Natural killer cell (primary cell): ENCODE results near the gene RIC8B. TPM values are rescaled to one million over a fixed set of nuclear protein-coding genes. Genes with fewer than 3 reads are reported as not detected.

Experiments
- ATAC-seq, 3 donors: fragments of 150-1000 bp in 2 of 3; fragments of 200-7000 bp in 1 of 3; cut with Tn5 transposase; 1 replicate in 1 of 3; 2 replicates in 2 of 3; pipeline ENCODE4 v1.10.0; 2021; ENCODE audit warnings: mild to moderate bottlenecking in 2 of 3, moderate library complexity in 2 of 3
- DNase-seq, 2 donors: peaks; one replicate each; pipeline versions ENCODE4 v3.0.0 to v3.0.0-alpha.2; 2013 to 2021; ENCODE audit warnings: mixed read lengths in 1 of 2
- H3K27ac ChIP-seq: one replicate; pipeline ENCODE4 v1.5.1; 2013; ENCODE audit warnings: mild to moderate bottlenecking, low read length
- H3K27me3 ChIP-seq: one replicate; pipeline ENCODE4 v1.6.1; 2013; ENCODE audit warnings: low read length; ENCODE audit not compliant: control insufficient read depth, insufficient read depth
- H3K36me3 ChIP-seq: one replicate; pipeline ENCODE4 v1.6.1; 2013; ENCODE audit warnings: low read length; ENCODE audit not compliant: control insufficient read depth, insufficient read depth
- H3K4me1 ChIP-seq: one replicate; pipeline ENCODE4 v1.6.1; 2013; ENCODE audit warnings: low read length; ENCODE audit not compliant: control insufficient read depth, insufficient read depth
- H3K4me3 ChIP-seq: one replicate; pipeline ENCODE4 v1.5.1; 2013; ENCODE audit warnings: low read length
- H3K9me3 ChIP-seq: one replicate; pipeline ENCODE4 v1.6.1; 2013; ENCODE audit warnings: low read length; ENCODE audit not compliant: control insufficient read depth, insufficient read depth
- H3K27ac Mint-ChIP-seq, 2 donors: one replicate each; pipeline ENCODE4 v1.8.0; 2022; ENCODE audit warnings: mild to moderate bottlenecking in 2 of 2, mixed read lengths in 2 of 2, moderate library complexity in 1 of 2
- H3K27me3 Mint-ChIP-seq, 2 donors: one replicate each; pipeline ENCODE4 v1.8.0; 2022; ENCODE audit warnings: low read depth in 2 of 2, mixed read lengths in 2 of 2
- H3K36me3 Mint-ChIP-seq: one replicate; pipeline ENCODE4 v1.8.0; 2022; ENCODE audit warnings: mixed read lengths
- H3K4me1 Mint-ChIP-seq, 2 donors: one replicate each; pipeline ENCODE4 v1.8.0; 2022; ENCODE audit warnings: mixed read lengths in 2 of 2
- H3K4me3 Mint-ChIP-seq: one replicate; pipeline ENCODE4 v1.8.0; 2022; ENCODE audit warnings: mild to moderate bottlenecking, moderate library complexity, mixed read lengths
- H3K9me3 Mint-ChIP-seq, 2 donors: one replicate each; pipeline ENCODE4 v1.8.0; 2022; ENCODE audit warnings: mixed read lengths in 2 of 2
- CTCF ChIP-seq: fragments of 200-600 bp; IDR thresholded peaks from one replicate; pipeline ENCODE4 v1.8.0; 2022; ENCODE audit warnings: antibody characterized with exemption
- WGBS: methylation state at CpG from one replicate; pipeline ENCODE4 v1.1.7; 2013; ENCODE audit warnings: missing lambda C conversion rate; ENCODE audit not compliant: insufficient coverage; 5-methylcytosine and 5-hydroxymethylcytosine counted together
- intact Hi-C: fragments of 100-400 bp; cut with micrococcal nuclease; formaldehyde crosslinking; loops from one replicate; pipeline ENCODE4 v1.14.2; 2022
- total RNA-seq, 4 donors: library from RNA; stranded (reverse); fragments of 120-200 nt in 1 of 4; gene quantifications; one replicate each; pipeline versions ENCODE4 v1.2.3 to v1.2.4, GENCODE V29; 2013 to 2022

Gene RIC8B
- total RNA-seq, 3 donors from 2014 or later (not counting 1 experiment from before 2014, with no cell fraction given): 12.1 to 21.3 (median 15.5) TPM

GRCh38 chr12:106847861-106848260 is 73.4 kb downstream of the RIC8B start:
- H3K9me3 ChIP-seq: no peaks in the 10 kb centered on the region
- WGBS: 98% methylated on average over 2 of the region's 2 CpGs
- Mint-ChIP-seq H3K27ac (no peak overlapping the region), H3K27me3 (no peaks in the 10 kb centered on the region), H3K36me3 (no peaks in the 10 kb centered on the region), H3K4me1 (no peaks in the 10 kb centered on the region), H3K9me3 (no peaks in the 10 kb centered on the region), H3K4me3 (no peak overlapping the region)
- intact Hi-C loops: no loop called here
- DNase-seq: no peak
- H3K4me1 ChIP-seq: no peaks in the 10 kb centered on the region
- H3K27me3 ChIP-seq: no peaks in the 10 kb centered on the region
- peaks cover 22% of the 10 kb centered on the region for H3K36me3 ChIP-seq
- no peak overlapping the region for H3K27ac ChIP-seq
- no peak for TF ChIP-seq CTCF
- H3K4me3 ChIP-seq: no peak overlapping the region
- no peak for ATAC-seq

- TF ChIP-seq CTCF: no peak
- DNase-seq (no peak), ATAC-seq (no peak)
- Histone ChIP-seq H3K27me3 (no peaks in the 10 kb centered on the region), H3K27ac (no peak overlapping the region), H3K36me3 (peaks cover 9% of the 10 kb centered on the region), H3K4me3 (no peak overlapping the region), H3K9me3 (no peaks in the 10 kb centered on the region), H3K4me1 (no peaks in the 10 kb centered on the region)
- intact Hi-C loops: no loop called here
- peaks cover 0 to 4% of the 10 kb centered on the region in 2 donors for H3K4me1 Mint-ChIP-seq
- H3K36me3 Mint-ChIP-seq: no peaks in the 10 kb centered on the region
- no peak overlapping the region for H3K4me3 Mint-ChIP-seq
- no peak overlapping the region for H3K27ac Mint-ChIP-seq
- no peaks in the 10 kb centered on the region for H3K9me3 Mint-ChIP-seq
- no peaks in the 10 kb centered on the region for H3K27me3 Mint-ChIP-seq
- 98% methylated on average over 4 of the region's 5 CpGs for WGBS
Observed at GRCh38 chr12:106851306-106851705, 76.8 kb downstream of the RIC8B start.

DNA sequence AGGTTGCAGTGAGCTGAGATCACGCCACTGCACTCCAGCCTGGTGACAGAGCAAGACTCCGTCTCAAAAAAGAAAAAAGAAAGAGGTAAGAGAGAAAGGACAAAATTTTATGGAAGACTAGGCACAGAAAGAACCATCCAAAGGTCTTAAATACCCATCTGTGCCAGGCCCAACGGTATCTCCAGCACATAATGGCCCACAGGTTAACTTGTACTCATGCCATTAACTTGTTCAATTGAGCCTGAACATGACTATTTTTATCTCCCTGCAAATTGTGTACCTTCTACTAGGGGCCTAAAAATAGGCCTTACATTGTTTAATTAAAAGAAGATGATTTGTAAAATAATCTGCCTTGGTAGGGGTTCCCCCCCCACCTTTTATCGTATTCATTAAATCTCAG is 80.2 kb downstream of the RIC8B start:
- Mint-ChIP-seq H3K27me3 (no peaks in the 10 kb centered on the region), H3K27ac (no peak overlapping the region), H3K4me3 (no peak overlapping the region), H3K4me1 (peaks cover 0 to 4% of the 10 kb centered on the region in 2 donors), H3K36me3 (no peaks in the 10 kb centered on the region), H3K9me3 (no peaks in the 10 kb centered on the region)
- Histone ChIP-seq H3K4me1 (no peaks in the 10 kb centered on the region), H3K9me3 (no peaks in the 10 kb centered on the region), H3K27me3 (no peaks in the 10 kb centered on the region), H3K36me3 (peaks cover 14% of the 10 kb centered on the region), H3K4me3 (no peak overlapping the region), H3K27ac (no peak overlapping the region)
- ATAC-seq (no peak), DNase-seq (no peak)
- TF ChIP-seq CTCF: no peak
- intact Hi-C loops: no loop called here
- 98% methylated on average over 3 of the region's 4 CpGs for WGBS

DNA sequence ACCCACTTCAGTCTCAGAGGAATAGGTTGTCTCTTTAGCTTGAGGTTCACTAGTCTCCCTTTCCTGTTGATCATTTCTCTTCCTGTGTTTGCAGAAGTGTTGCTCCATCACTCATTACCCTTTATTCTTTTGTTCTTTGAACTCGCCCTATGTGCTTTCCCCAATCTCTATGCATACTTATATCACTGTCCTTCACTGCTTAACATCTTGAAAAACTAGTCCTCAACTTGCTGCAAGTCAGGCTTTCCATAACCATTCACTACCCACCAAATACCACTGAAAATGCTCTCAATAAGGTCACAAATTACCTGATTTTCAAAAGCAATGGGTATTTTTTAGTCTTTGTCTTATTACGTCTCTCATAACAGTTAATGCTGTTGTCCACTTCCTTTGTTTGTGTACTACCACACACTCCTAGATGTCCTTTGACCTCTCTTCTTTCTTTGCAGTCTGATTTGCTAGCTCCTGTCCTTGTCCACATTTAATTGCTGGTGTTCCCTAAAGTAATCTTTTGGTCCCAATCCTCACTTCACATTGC is 80.8 kb downstream of the RIC8B start:
- no peak overlapping the region for H3K4me3 ChIP-seq
- Mint-ChIP-seq H3K27me3 (no peaks in the 10 kb centered on the region), H3K4me1 (peaks cover 0 to 4% of the 10 kb centered on the region in 2 donors), H3K27ac (no peak overlapping the region), H3K9me3 (no peaks in the 10 kb centered on the region), H3K4me3 (no peak overlapping the region), H3K36me3 (peaks cover 5% of the 10 kb centered on the region)
- ATAC-seq: peak in 1 of 3 donors; percentile 24
- H3K27ac ChIP-seq: no peak overlapping the region
- peak in 1 of 2 donors; percentile 5 for DNase-seq
- no peaks in the 10 kb centered on the region for H3K9me3 ChIP-seq
- intact Hi-C loops: no loop called here
- H3K27me3 ChIP-seq: no peaks in the 10 kb centered on the region
- no peaks in the 10 kb centered on the region for H3K4me1 ChIP-seq
- TF ChIP-seq CTCF: no peak
- H3K36me3 ChIP-seq: peaks cover 18% of the 10 kb centered on the region
- WGBS: 74% methylated on average over 2 of the region's 2 CpGs
